Measurements from ENCODE around the gene PSTPIP1.

DNA sequence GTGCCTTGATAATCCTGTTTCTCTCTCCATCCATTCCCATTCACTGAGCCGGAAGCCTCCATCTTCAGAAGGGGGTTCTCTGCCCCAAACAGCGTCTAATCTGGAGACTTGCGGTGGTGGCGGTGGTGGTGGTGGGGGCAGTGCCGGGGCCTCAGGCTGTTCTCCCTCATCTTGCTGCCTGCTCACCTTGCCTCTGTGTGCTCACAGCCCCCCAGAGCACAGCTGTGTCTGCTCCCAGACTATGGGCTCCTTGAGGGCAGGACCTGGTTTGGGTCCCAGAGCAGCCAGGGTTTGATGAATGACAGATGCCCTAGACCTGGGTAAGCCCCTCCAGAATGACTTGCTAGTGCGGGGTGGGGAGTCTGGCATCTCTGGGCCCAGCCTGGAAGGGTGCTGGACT lies 430 bp upstream of the PSTPIP1 start:
- no peak for TF ChIP-seq EP300 (IDR thresholded peaks at IDR 0.05)
- TF ChIP-seq, protein P1, sequence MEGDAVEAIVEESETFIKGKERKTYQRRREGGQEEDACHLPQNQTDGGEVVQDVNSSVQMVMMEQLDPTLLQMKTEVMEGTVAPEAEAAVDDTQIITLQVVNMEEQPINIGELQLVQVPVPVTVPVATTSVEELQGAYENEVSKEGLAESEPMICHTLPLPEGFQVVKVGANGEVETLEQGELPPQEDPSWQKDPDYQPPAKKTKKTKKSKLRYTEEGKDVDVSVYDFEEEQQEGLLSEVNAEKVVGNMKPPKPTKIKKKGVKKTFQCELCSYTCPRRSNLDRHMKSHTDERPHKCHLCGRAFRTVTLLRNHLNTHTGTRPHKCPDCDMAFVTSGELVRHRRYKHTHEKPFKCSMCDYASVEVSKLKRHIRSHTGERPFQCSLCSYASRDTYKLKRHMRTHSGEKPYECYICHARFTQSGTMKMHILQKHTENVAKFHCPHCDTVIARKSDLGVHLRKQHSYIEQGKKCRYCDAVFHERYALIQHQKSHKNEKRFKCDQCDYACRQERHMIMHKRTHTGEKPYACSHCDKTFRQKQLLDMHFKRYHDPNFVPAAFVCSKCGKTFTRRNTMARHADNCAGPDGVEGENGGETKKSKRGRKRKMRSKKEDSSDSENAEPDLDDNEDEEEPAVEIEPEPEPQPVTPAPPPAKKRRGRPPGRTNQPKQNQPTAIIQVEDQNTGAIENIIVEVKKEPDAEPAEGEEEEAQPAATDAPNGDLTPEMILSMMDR (IDR thresholded peaks at IDR 0.05), result no peak
- no peak for TF ChIP-seq POLR2AphosphoS5 (IDR thresholded peaks at IDR 0.05)
- TF ChIP-seq POLR2A (IDR thresholded peaks at IDR 0.05), result no peak

Measured in sigmoid colon (tissue), 4 donors.